Right lobe of liver (tissue), 6 donors: ENCODE results near the gene ERCC8. TPM values are rescaled to one million over a fixed set of nuclear protein-coding genes. Genes with fewer than 3 reads are reported as not detected.
A peak's percentile ranks its signal among the peaks of the same experiment; 100 is the strongest.

Experiments used
- ATAC-seq, 4 donors: fragments of 200-7000 bp; cut with Tn5 transposase; one replicate each; pipeline ENCODE4 v1.9.1; 2020; ENCODE audit warnings: mild to moderate bottlenecking in 4 of 4, moderate library complexity in 4 of 4
- DNase-seq, 3 donors: peaks; one replicate each; pipeline ENCODE4 v3.0.0-alpha.2; 2020
- H3K27ac ChIP-seq, 3 donors: fragments of 200-600 bp; one replicate each; pipeline ENCODE4 v1.8.0; 2022
- H3K27me3 ChIP-seq, 2 donors: fragments of 200-600 bp; one replicate each; pipeline ENCODE4 v1.8.0; 2022
- H3K36me3 ChIP-seq, 4 donors: fragments of 200-600 bp; sonication (generic) in 1 of 4; one replicate each; pipeline versions ENCODE4 v1.5.1 to v1.8.0; 2017 to 2022; ENCODE audit warnings: control low read depth in 1 of 4
- H3K4me1 ChIP-seq, 4 donors: fragments of 200-600 bp; sonication (generic) in 1 of 4; one replicate each; pipeline versions ENCODE4 v1.5.1 to v1.8.0; 2017 to 2022; ENCODE audit warnings: control low read depth in 1 of 4
- H3K4me3 ChIP-seq, 3 donors: fragments of 200-600 bp; one replicate each; pipeline ENCODE4 v1.8.0; 2022
- H3K9me3 ChIP-seq, 4 donors: fragments of 200-600 bp; sonication (generic) in 1 of 4; one replicate each; pipeline versions ENCODE4 v1.5.1 to v1.8.0; 2017 to 2022; ENCODE audit warnings: control low read depth in 1 of 4
- POLR2A ChIP-seq: fragments of 450-650 bp; IDR thresholded peaks from one replicate; pipeline ENCODE4 v1.6.1; 2017; ENCODE audit warnings: antibody characterized with exemption, mild to moderate bottlenecking
- WGBS: methylation state at CpG from one replicate; pipeline ENCODE4 v1.1.6; 2018; ENCODE audit warnings: low coverage, low lambda C conversion rate; ENCODE audit not compliant: insufficient coverage; ENCODE audit errors: missing lambda C conversion rate; 5-methylcytosine and 5-hydroxymethylcytosine counted together
- intact Hi-C, 2 donors: fragments of 100-400 bp; cut with DNase I; formaldehyde crosslinking; loops; one replicate each; pipeline versions ENCODE4 v1.11.2 to v1.14.1; 2022
- total RNA-seq, 6 experiments: library from RNA; depleted of rRNA in 2 of 6; stranded (reverse); fragments of >200 nt in 2 of 6; fragmentation: NEBNext Ultra II Directional in 3 of 6; extraction: Animal tissue kit (Norgen Biotek cat#: 25700) in 3 of 6; gene quantifications; one replicate each; pipeline versions ENCODE4 v1.1.0 to v1.2.4, GENCODE V29; 2016 to 2023
- TF ChIP-seq, protein P1 (sequence below), 4 donors: fragments of 200-600 bp in 3 of 4; fragments of 450-650 bp in 1 of 4; IDR thresholded peaks; one replicate each; pipeline versions ENCODE4 v1.5.1 to v1.8.0; 2016 to 2022; ENCODE audit warnings: antibody characterized with exemption in 4 of 4, mild to moderate bottlenecking in 2 of 4
- donor health status: DM: no; HTN: yes; CAD: no.
- donor health status: DM: no; HTN: no; CAD: no.
- donor health status: DM: no; HTN: no; CAD: no.
- donor health status: DM: no; HTN: yes; CAD: no.
- donor health status: DM: no; HTN: yes; CAD: no.

ERCC8 gene
- total RNA-seq, 6 experiments from 2014 or later: 4.0 to 10.7 (median 4.5) TPM

DNA sequence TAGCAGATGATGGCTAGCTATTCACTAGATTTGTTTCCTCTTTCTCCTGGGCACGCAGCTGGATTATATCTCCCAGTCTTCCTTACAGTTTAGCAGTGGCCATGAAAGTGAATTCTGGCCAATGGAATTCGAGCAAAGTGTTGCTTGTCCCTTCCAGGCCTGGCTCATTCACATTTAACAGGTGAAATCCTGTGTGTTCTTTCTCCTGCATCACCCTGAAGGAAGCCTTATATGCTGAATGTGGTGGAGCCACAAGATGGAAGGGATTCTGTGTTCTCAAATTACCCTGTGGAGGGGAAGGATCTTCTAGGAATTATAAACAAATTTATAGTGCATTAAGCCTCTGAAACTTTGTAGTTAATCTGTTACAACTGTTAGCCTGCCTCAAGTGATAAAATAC lies 92.6 kb downstream of the ERCC8 start:
- ATAC-seq: no peak
- 43% methylated on average over 2 of the region's 2 CpGs for WGBS

DNA sequence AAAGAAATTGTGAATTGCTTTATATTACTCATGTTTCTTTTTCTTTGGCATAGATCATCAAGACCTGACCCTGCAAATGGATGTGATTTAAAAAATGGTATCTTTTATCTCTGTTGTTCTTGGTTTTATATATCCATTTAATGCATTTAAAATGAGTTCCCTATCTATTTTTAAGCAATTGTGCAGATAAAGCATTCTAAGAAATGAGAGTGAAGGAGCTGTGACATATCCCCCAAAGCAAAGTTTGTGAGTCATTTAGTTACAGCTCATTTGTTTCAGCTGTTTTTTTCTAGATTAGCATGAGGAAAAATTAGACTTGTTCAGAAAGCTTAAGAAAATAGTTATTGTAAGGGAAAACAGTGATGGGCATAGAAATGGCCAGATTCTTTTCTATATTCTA lies 93.2 kb downstream of the ERCC8 start:
- H3K4me1 ChIP-seq: no peaks in the 10 kb centered on the region
- TF ChIP-seq POLR2A: no peak
- TF ChIP-seq, protein P1, sequence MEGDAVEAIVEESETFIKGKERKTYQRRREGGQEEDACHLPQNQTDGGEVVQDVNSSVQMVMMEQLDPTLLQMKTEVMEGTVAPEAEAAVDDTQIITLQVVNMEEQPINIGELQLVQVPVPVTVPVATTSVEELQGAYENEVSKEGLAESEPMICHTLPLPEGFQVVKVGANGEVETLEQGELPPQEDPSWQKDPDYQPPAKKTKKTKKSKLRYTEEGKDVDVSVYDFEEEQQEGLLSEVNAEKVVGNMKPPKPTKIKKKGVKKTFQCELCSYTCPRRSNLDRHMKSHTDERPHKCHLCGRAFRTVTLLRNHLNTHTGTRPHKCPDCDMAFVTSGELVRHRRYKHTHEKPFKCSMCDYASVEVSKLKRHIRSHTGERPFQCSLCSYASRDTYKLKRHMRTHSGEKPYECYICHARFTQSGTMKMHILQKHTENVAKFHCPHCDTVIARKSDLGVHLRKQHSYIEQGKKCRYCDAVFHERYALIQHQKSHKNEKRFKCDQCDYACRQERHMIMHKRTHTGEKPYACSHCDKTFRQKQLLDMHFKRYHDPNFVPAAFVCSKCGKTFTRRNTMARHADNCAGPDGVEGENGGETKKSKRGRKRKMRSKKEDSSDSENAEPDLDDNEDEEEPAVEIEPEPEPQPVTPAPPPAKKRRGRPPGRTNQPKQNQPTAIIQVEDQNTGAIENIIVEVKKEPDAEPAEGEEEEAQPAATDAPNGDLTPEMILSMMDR (IDR thresholded peaks at IDR 0.05): no peak
- DNase-seq: no peak
- H3K27me3 ChIP-seq: no peaks in the 10 kb centered on the region
- ATAC-seq: no peak
- H3K4me3 ChIP-seq: no peak overlapping the region
- intact Hi-C loops: no loop called here
- no peaks in the 10 kb centered on the region for H3K36me3 ChIP-seq
- H3K9me3 ChIP-seq: no peaks in the 10 kb centered on the region
- no peak overlapping the region for H3K27ac ChIP-seq

More for the DNA sequence above, 92.6 kb downstream of the ERCC8 start:
- H3K27me3 ChIP-seq: no peaks in the 10 kb centered on the region
- no peak overlapping the region for H3K27ac ChIP-seq
- H3K36me3 ChIP-seq: no peaks in the 10 kb centered on the region
- H3K9me3 ChIP-seq: no peaks in the 10 kb centered on the region
- no peak for DNase-seq
- no peaks in the 10 kb centered on the region for H3K4me1 ChIP-seq
- no peak overlapping the region for H3K4me3 ChIP-seq
- intact Hi-C loops: no loop called here
- TF ChIP-seq, protein P1 (IDR thresholded peaks at IDR 0.05): no peak
- TF ChIP-seq POLR2A: no peak

DNA sequence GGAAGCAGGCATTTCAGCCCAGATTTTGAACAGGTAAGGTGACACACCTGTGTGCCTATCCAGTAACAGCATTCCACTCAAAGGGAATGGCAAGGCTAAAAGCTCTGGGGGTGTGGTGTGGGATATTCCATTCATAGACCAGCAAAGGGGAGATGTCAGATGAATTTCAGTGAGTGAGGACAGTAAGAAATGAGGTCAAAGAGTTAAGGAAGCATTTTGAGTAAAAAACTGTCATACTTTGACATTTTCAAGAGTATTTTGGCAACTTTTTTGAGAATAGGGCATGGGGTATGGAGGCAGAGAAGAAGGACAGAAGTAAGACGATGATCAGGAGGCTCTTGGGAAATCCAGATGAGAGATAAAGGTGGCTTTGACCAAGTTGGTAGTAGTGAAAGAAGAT lies 98.6 kb downstream of the ERCC8 start:
- no peaks in the 10 kb centered on the region for H3K9me3 ChIP-seq
- intact Hi-C loops: no loop called here
- ATAC-seq: no peak
- no peak overlapping the region for H3K27ac ChIP-seq
- no peak overlapping the region for H3K4me3 ChIP-seq
- no peak for DNase-seq
- TF ChIP-seq, protein P1 (IDR thresholded peaks at IDR 0.05): no peak
- no peak for TF ChIP-seq POLR2A
- H3K36me3 ChIP-seq: no peaks in the 10 kb centered on the region
- WGBS: 64% methylated on average over 1 of the region's 1 CpG
- peaks cover 0 to 8% (median 0%) of the 10 kb centered on the region in 4 donors for H3K4me1 ChIP-seq
- no peaks in the 10 kb centered on the region for H3K27me3 ChIP-seq

DNA sequence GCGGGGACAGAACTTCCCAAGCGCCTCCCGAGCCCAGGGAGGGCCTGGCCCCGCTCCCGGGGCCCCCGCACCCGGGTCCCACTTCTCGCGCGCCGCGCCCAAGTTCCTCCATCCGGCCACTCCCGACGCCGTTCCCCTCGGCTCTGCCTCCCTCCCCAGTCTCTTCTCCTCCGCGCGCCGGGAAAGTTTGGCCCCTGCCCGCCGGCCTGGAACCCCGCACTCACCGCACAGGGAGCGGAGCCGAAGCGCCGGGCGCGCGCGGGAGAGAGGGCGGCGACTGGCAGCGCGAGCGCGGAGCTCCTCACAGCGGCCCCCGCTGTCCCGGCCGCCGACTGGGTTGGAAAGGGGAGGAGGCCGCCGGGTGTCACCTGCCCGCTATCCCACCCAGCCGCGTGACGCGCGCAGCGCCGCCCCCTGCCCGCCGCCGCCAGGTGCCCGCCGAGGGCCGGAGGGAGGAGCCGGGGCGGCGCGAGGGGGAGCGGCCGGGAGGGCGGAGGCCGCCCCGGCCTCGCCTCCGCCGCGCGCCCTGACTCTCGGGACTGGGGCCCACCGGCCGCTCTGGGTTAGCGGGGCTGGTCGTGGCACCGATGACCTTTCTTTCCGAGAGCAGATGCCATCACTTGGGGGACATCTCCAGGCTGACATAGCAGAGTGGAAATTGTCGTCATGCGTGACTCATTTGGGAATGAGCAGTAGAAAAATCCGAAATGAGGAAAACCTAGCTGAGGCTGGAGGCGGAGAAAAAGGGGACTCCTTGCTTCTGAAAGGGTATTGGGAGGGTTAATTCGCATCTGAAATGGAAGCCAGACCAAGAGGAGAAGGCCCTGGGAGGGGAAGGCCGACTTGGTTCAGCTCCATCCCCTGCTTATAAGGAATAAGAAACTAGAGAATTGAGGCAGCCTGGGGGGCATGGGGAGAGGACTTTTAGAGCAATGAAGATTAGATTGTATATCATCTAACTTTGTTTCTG lies 100.6 kb downstream of the ERCC8 start, which contains the start of gene ELOVL7:
TSS of gene ELOVL7 (minus strand) at position 334 of the 970 bp plus-strand sequence. CDS start 56,872 bp downstream, outside the sequence.
- no peaks in the 10 kb centered on the region for H3K27me3 ChIP-seq
- DNase-seq: peak; percentile 63 to 83 (median 80)
- intact Hi-C loops: no loop called here
- H3K4me3 ChIP-seq: peak within 1 kb of the TSS; percentile 57 to 71 (median 66)
- H3K27ac ChIP-seq: no peak within 1 kb of the TSS
- WGBS: 7% methylated on average over 6 of the region's 87 CpGs
- H3K4me1 ChIP-seq: peaks cover 0 to 8% (median 0%) of the 10 kb centered on the region in 4 donors
- TF ChIP-seq, protein P1 (IDR thresholded peaks at IDR 0.05): peak; percentile 3 to 53 (median 33)
- no peak for TF ChIP-seq POLR2A
- ATAC-seq: peak; percentile 86 to 98 (median 97)
- H3K9me3 ChIP-seq: no peaks in the 10 kb centered on the region
- H3K36me3 ChIP-seq: no peaks in the 10 kb centered on the region
